GM18519 (cell line): ENCODE results near the gene PRDM15.

Source experiments
- ATAC-seq: cut with Tn5 transposase; IDR thresholded peaks from one replicate; pipeline ENCODE4 v1.9.1; 2021; ENCODE audit warnings: mild to moderate bottlenecking, moderate library complexity; ENCODE audit not compliant: unreplicated experiment, low FRiP score

Gene PRDM15, protein sequence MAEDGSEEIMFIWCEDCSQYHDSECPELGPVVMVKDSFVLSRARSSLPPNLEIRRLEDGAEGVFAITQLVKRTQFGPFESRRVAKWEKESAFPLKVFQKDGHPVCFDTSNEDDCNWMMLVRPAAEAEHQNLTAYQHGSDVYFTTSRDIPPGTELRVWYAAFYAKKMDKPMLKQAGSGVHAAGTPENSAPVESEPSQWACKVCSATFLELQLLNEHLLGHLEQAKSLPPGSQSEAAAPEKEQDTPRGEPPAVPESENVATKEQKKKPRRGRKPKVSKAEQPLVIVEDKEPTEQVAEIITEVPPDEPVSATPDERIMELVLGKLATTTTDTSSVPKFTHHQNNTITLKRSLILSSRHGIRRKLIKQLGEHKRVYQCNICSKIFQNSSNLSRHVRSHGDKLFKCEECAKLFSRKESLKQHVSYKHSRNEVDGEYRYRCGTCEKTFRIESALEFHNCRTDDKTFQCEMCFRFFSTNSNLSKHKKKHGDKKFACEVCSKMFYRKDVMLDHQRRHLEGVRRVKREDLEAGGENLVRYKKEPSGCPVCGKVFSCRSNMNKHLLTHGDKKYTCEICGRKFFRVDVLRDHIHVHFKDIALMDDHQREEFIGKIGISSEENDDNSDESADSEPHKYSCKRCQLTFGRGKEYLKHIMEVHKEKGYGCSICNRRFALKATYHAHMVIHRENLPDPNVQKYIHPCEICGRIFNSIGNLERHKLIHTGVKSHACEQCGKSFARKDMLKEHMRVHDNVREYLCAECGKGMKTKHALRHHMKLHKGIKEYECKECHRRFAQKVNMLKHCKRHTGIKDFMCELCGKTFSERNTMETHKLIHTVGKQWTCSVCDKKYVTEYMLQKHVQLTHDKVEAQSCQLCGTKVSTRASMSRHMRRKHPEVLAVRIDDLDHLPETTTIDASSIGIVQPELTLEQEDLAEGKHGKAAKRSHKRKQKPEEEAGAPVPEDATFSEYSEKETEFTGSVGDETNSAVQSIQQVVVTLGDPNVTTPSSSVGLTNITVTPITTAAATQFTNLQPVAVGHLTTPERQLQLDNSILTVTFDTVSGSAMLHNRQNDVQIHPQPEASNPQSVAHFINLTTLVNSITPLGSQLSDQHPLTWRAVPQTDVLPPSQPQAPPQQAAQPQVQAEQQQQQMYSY

DNA sequence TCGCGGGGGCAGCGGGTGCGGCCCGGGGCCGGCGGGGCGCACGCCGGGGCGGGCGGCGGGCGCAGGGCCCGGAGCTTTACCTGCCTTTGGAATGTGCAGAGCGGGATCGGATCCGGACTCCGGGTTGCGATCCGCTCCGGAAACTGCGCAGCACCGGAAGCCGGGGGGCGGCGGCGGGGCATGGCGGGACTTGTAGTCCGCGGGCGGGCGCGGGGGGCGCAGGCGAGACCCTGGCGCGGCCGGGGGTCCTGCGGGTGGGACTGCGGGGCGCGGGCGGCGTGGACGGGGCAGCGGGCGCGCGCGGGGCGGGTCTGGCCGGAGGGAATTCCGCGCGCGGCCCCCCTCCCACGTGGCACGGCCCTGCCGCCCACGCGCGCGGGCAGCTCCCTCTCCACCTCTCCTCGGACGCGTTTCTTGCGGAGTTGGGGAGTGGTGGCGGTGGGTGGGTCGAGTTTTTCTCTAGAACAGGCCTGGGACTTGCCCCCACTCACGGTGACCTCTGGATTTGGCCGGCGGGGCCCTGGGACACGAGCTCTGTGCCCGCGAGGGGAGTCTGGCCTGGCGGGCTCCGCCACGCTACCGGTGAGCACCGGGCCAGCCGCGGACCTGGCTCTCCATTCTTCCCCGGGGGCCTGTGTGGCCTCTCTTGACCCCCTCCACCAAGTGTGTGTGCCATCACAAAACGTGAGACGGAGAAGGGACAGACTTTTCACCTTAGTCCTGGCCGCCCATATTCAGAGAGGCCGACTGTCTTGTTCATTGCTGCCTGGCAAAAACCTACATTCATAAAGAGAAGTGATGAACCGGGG is at the start of gene PRDM15:
PRDM15 (minus strand) TSS at position 155 of the 809 bp plus-strand sequence. CDS start 18,981 bp downstream, outside the sequence.
- ATAC-seq, result peak; percentile 46

DNA sequence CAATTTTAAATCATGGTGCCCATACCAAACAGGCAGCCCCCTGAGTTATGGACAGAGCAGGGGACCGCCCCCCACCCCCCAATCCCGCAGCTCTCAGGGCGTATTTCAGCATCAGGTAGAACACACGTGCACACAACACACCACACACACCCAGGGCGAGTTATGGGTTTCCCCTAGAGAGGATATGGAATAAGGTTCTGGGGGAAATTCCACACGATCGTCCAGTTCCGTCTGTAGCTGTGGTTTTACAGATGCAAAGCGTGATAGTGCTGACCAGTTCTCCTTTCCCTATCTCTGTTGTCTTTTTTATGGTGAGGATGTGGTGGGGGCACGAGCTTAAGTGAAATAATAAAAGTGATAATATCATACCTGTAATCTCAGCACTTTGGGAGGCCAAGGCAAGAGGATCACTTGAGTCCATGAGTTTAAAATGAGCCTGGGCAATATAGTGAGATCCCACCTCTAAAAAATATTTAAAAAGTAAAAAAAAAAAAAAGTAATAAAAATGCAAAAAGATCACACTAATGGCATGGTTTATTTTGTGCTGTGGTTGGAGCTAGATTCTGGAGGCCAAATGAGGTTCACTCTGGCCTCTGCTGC is 49.6 kb upstream of the PRDM15 start:
- no peak for ATAC-seq

DNA sequence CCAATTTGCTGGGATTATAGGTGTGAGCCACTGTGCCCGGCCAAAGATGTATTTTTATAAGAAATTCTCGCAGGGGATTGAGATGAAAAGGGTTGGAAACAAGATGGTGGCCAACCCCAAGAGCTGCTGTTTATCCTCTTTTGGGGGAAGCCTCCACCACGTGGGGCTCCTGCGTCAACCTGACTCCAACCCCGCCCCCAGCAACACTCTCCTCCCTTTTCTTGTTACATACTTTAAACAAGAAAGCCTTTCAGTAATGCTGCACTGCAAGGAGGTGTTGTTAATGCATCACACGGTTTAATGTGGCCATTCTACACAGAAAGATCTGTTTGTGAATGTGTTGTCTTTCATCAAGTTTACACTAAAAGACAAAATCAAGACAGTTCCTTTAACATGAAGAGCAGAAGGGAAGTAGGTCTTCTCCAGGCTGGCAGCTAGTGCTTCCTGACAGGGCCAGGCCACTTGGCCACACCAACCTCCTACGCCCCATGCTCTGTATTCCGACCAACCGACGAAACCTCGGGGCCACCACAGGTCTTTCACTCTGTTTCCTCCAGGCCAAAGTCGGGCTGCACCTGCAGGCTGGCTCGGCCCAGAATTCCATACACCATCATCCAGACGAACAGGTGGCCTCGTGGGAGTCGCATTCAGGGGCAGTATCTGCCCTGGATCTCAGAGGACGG is 48.7 kb upstream of the PRDM15 start:
- ATAC-seq, result no peak

DNA sequence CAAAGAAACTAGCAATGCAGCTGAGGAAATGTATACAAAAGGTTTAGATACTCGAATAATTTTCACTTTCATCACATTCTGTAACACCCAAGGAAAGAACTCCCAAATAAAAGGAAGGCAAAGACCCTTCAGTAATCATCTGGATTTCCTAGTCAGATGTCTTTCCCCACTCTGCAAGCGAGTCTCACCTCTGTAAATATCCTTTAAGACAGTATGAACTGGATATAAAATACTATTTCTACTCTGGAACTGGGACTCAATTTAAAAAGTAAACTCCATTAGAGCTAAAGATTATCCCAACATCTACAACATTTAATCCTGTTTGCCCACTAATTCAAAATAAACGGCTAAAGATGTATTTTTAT is 47.6 kb upstream of the PRDM15 start:
- no peak for ATAC-seq

DNA sequence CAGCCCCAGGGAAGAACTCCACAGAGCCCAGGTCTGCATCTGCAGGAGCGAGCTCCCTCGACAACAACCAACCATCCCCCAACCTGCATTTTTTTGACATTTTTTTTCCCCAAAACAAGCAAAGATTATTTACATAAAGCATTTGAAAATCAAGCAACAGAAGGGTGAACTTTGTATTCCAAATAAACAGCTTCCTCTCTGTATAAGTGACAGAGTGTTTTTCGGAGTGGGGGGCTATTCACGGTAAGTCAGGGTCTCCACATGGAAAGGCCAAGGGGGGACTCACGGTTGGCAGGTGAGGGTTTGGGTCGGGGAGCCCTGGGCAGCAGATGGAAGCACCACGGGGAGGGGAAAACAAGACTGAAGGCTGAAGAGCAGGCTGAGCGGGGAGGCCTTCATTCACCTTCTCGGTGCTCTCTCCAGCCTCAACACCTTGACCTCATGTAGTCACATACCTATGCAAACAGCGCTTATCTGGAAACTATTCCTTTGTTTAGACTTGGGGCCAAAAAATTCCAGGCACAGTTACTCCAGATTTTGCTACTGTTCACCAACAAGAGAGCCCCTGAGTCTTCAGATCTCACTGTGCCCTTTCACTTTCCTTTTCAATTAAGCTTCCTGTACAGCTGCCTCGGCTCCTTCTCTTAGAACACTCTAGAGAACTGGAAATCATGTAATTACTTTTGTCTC is 47.1 kb upstream of the PRDM15 start:
- no peak for ATAC-seq

DNA sequence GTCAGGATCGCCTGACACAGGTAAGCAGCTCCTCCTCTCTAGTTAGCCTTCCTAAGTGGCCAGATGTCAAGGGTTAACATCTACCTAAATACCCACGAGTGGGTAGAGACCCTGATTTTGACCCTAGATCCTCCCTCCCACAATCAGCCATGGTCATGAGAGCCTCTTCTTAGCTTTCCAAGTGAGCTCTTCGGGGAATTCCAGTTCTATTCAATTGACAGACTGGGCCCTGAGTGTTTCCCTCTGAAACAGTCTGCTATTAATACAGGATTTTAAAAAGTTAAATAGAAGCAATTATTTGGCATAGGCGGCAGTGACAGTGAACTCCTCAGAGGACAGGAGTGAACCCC is 46.6 kb upstream of the PRDM15 start:
- no peak for ATAC-seq

DNA sequence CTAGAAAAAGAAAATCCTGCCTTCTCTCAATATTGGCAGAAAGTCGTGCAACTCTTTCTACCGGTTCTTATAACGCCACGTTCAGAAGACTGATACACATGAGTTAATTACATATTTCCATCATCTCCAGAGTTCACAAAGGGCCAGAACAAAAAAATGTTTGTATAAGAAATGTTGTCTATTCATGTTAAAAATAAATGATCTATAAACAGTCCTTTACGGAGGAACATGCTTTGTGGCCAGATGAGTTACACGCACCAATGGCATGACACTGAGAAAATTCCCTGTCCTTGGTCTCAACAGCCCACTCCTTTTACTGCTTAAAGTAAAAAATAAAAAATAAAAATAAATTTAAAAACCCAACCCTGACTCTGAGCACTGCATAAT is 45.2 kb upstream of the PRDM15 start:
- no peak for ATAC-seq

DNA sequence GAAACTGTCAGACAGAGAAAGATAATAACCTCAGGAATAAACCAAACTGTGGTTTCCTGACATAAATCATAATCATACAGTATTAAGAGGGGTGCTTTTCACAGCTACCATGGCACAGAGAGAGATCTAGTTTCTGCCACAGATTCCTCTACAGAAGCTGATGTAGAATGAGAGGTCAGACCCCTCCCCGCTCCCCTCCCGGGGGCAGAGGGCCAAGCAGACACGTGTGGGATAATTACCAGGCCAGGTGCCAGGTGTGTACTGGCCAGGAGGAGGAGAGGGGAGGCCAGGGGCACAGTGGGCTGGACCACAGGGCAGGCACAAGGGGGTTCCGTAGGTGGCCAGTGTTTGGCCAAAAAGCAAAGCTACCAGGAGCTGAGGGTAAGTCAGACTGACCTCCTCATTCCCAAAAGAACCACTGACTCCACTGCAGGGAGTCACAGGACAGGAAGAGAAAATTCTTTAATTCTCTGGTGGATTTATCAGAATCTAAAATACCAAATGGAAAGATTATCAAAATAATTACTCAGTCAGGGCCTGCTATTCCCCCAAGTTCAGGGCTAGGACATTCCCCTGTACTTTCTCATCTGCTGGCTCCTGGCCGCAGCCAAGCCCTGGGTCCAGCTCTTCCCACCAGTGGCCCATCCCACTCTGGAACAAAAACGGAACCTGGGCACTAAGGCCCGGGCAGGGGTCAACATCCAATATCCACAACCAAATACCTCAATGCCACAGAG is 44.7 kb upstream of the PRDM15 start:
- ATAC-seq, result no peak

DNA sequence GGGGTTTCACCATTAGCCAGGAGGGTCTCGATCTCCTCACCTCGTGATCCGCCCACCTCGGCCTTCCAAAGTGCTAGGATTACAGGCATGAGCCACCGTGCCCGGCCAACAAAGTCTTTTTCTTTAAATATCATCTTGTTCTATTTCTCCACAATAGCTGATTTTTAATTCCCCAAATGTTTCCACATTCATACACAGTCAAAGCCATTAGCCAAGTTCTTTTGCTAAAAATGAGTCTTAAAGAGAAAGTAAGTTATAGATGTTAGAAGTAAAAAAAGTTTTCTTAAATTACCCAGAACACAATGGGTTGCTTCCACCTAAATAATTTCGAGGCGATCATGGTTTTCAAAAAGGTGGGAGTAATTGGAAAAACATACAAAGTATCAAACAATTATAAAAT is 44.0 kb upstream of the PRDM15 start:
- no peak for ATAC-seq

DNA sequence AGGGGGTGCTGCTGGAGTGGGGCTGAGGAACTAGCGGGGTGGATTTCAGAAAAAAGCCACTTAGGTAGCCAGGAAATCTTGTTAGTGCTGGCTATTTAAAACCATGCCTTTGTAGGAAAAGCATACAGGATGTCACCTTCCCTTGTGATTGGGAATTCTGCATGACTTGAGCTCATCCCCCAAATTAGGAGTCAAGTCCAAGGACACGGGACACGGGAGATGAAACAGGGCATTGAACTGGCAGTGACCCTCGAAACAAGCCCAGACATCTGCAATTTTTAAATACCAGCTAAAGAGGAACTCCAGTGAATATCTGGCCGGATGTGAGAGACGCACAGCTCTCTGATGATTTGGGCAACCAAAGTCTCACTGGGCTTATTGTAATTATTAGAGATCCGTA is 41.9 kb upstream of the PRDM15 start:
- ATAC-seq, result no peak

DNA sequence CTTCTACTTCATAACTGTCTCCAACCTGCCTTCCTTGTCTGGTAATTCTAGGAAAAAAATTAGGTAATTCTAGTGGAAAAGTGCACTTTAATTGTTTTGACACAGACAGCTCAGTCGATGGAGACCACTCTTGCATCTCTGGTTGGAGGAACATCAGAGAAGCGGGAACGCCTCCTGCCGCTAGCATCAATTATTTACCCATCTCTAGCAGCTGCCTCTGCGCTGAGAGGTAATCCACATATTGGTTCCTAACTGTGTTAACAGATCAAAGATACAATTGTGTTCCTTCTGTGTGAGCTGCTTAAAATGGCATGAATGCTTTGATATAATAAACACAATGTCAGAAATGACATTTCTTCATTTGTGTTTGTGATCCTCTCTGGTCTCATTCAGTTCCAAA is 41.3 kb upstream of the PRDM15 start:
- no peak for ATAC-seq

DNA sequence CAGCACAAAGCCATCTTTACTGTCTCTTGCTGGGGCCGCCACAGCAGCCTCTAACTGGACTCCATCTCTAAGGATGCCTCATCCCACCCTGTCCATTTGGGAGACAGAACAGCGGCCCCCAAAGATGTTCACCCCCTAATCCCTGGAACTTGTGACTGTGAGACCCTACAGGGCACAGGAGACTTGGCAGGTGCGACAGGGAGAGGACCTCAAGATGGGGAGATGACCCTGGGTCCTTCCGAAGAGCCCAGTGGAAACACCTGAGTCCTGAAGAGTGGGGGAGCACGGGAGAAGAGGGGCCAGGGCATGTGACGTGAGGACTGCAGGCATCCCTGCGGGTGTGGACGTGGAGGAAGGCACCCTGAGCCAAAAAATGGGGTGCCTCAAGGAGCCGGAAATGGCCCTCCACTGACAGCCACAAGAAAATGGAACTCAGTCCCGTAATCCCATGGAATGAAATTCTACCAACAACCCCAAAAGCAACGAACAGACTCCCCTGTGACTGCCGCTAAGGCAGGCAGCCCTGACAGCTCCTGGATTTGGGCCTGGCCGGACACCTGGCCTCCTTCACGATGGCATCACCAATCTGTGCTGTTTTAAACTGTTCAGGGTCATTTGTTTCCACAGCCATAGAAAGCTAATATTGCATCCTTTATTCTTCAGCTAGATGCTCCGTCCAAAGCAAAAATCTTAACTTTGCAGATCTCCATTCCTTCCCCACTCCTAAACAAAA is 40.7 kb upstream of the PRDM15 start:
- no peak for ATAC-seq

DNA sequence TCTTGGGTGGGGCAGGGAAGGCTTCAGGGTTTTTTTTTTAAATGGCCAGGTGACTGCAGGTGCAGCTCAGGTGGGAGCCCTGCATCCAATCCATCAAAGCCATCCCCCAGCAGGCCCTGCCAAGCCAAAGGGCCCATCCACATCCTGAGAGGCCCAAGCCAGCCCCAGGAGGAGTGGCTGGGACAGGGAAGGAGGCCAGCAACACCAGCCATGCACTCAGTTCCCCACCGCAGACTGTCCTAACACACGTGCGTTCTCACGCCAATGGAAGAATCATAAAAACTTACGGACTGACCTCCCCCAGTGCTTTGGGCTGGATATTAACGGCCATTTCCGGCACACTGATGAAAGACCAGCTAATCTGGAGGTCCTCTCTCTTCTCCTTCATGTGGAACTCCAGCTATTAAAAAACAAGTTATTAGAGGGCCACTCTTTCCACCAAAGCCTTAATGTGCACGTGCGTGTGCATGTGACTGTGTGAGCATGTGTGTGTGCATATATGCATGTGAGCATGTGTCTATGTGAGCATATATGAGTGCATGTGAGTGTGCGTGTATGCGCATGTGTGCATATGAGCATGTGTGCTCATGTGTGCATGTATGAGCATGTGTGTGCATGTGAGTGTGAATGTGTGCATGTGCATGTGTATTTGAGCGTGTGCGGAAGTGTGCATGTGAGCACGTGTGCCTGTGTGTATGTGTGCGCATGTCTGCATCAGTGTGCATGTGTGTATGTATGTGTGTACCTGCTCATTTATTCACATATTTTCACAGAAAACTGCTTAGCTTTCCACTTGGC is 39.6 kb upstream of the PRDM15 start:
- ATAC-seq, result no peak

DNA sequence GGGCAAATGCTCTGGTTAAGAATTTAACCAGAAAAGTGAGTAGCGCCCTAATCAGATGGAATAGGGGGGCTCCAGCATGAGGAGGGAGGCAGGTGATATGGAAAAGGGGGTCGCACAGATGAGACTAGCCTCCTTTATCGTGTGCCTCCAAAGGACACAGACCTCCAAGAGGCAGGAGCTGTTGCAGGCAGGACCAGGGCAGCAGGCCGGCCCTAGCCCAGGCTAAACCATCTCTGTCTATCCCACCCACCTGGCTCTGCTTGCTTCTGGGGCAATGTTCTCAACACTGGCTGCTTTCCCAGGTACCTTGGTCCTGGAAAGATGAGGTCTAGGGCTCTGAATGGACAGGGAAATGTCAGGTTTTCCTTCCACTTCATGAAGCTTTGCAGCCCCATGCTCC is 38.4 kb upstream of the PRDM15 start:
- no peak for ATAC-seq

DNA sequence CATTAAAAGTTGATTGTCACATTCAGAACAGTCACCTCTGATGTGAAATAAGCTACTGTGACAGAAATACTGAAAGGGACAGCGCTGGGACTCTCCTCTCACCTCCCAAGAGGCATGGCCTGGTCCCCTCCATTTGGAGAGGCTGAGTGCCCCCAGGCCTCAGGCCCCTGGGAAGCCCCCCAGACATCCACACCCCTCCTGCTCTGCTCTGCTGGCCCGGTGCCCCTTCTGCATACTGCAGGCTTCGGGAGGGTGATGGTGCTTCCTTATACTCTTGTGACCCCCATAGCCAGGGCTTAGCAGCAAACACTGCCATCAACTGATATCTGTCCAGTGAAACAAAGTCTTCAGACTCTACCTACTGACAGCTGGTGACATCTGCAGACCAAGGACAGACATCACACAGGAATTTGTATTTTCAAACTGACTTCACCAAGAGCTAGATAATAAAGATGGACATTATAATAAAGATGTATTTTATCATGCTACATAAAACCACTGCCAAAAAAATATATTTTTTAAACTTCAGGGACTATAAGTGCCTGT is 37.8 kb upstream of the PRDM15 start:
- no peak for ATAC-seq

DNA sequence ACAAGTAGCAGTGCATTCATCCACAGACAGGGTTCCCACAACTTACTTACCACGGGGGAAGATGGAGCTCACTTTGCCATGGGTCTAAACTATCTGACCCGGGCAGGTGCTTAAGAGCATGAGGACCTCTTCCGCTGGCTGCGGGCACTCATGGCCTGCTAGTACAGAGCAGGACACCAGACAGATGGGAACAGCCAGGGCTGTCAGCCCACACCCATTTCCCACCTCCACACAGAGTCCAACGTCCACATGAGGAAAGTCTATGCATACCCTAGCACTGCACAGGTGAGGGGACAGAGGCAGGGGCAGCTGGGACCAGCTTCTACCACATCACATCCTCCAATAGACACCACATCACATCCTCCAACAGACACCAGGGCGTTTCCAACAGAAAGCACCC is 35.8 kb upstream of the PRDM15 start:
- no peak for ATAC-seq

DNA sequence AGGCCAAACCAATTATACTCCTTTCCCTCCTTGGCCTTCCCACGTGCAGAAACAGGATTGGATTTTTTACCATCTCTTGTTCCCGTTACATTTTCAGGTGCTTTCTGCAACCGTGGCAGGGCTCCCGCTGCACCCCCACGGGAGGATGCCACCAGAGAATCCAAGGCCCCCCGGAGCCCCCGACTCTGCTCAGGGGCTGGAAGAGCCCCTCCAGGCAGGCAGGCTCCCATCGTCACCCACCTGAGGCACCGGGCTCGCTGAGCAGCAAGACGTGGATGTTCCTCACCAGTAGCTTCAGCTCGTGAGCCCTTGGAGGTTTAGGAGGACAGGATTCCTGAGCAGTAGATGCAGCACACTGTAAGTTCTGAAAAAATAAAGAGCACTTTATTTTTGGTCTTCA is 35.2 kb upstream of the PRDM15 start:
- no peak for ATAC-seq
